Neural progenitor cell (in vitro differentiated cells): ENCODE measurements around the gene FAM124A.

Source experiments
- EZH2 ChIP-seq: fragments of 200-600 bp; sonication (generic); IDR thresholded peaks from 2 replicates; pipeline ENCODE4 v1.6.1; 2017; ENCODE audit warnings: antibody characterized with exemption, mild to moderate bottlenecking, moderate library complexity
- EZH2phosphoT487 ChIP-seq: fragments of 200-600 bp; sonication (generic); IDR thresholded peaks from 2 replicates; pipeline ENCODE4 v1.6.1; 2017; ENCODE audit warnings: antibody characterized with exemption
- TF ChIP-seq, protein P1 (sequence below): fragments of 200-600 bp; sonication (generic); IDR thresholded peaks from 2 replicates; pipeline ENCODE4 v1.5.1; 2017; ENCODE audit warnings: antibody characterized with exemption, mild to moderate bottlenecking

DNA sequence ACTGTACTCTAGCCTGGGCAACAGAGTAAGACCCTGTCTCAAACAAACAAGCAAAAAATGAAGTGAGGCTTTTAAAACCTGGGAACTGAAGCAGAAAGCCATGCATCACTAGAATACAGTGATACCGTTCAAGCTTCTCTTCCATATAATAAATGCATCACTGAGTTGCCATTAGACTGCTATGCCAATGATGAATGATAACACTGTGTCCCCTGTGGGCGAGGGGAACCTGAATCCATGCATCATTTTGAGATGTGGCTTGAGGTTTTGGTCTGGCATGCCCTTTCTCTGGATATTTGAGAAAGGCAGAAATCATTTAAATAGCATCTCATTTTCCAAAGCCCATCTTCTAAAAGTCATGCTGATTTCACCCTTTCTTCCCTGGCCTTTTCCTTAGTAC lies 1.5 kb upstream of the FAM124A start:
- TF ChIP-seq, protein P1, sequence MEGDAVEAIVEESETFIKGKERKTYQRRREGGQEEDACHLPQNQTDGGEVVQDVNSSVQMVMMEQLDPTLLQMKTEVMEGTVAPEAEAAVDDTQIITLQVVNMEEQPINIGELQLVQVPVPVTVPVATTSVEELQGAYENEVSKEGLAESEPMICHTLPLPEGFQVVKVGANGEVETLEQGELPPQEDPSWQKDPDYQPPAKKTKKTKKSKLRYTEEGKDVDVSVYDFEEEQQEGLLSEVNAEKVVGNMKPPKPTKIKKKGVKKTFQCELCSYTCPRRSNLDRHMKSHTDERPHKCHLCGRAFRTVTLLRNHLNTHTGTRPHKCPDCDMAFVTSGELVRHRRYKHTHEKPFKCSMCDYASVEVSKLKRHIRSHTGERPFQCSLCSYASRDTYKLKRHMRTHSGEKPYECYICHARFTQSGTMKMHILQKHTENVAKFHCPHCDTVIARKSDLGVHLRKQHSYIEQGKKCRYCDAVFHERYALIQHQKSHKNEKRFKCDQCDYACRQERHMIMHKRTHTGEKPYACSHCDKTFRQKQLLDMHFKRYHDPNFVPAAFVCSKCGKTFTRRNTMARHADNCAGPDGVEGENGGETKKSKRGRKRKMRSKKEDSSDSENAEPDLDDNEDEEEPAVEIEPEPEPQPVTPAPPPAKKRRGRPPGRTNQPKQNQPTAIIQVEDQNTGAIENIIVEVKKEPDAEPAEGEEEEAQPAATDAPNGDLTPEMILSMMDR, result no peak
- no peak for TF ChIP-seq EZH2
- no peak for TF ChIP-seq EZH2phosphoT487
